HUES6 (cell line): ENCODE results near the gene PNMA1.

Experiments used
- H3K27ac ChIP-seq: 2 replicates; pipeline ENCODE4 v1.7.0; 2013; ENCODE audit warnings: low read depth, mild to moderate bottlenecking, low read length, inconsistent platforms
- H3K27me3 ChIP-seq: 2 replicates; pipeline ENCODE4 v1.6.1; 2013; ENCODE audit warnings: low read length; ENCODE audit not compliant: control insufficient read depth, insufficient read depth
- H3K36me3 ChIP-seq: 2 replicates; pipeline ENCODE4 v1.6.1; 2013; ENCODE audit warnings: low read length; ENCODE audit not compliant: control insufficient read depth, insufficient read depth
- H3K4me1 ChIP-seq: 2 replicates; pipeline ENCODE4 v1.6.1; 2013; ENCODE audit warnings: low read length; ENCODE audit not compliant: control insufficient read depth, insufficient read depth
- H3K4me3 ChIP-seq: 2 replicates; pipeline ENCODE4 v1.5.1; 2013; ENCODE audit warnings: low read depth, low read length
- H3K9ac ChIP-seq: one replicate; pipeline ENCODE4 v1.6.1; 2013; ENCODE audit warnings: mild to moderate bottlenecking, low read length
- H3K9me3 ChIP-seq: 2 replicates; pipeline ENCODE4 v1.6.1; 2013; ENCODE audit warnings: low read depth, low read length; ENCODE audit not compliant: control insufficient read depth, insufficient read depth

PNMA1 gene

GRCh38 chr14:73726025-73726961, 12.1 kb upstream of the PNMA1 start:
- Histone ChIP-seq H3K27me3 (no peaks in the 10 kb centered on the region), H3K27ac (no peak overlapping the region), H3K36me3 (peaks cover 46% of the 10 kb centered on the region), H3K4me3 (no peak overlapping the region), H3K9me3 (no peaks in the 10 kb centered on the region), H3K9ac (no peak overlapping the region), H3K4me1 (peaks cover 42% of the 10 kb centered on the region; the same call in 1 of the 2 replicates)

- Histone ChIP-seq H3K27me3 (no peaks in the 10 kb centered on the region), H3K36me3 (peaks cover 46% of the 10 kb centered on the region), H3K9ac (no peak overlapping the region), H3K4me1 (peaks cover 49% of the 10 kb centered on the region; the same call in 1 of the 2 replicates), H3K4me3 (no peak overlapping the region), H3K9me3 (no peaks in the 10 kb centered on the region), H3K27ac (no peak overlapping the region)
Observed at GRCh38 chr14:73725116-73726024, 11.2 kb upstream of the PNMA1 start.

DNA sequence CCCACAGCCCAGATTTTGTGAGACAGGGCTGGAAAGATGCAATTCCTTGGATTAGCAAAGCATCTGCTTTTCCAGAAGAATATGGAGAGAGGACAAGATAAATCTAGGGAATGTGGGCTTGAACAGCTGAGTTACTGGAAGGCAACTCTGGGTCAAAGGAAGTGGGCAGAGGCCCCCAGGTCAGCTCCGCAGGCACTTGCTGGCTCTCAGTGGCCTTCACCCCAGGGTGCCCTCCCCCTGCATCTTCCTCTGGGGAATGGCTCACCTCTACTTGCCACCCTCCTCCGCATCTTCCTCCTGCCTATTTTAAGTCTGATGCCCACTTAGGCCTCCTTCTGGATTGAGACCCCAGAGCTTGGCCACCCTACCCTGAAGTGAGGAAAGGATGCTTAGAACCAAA, 10.5 kb upstream of the PNMA1 start:
- H3K4me3 ChIP-seq: no peak overlapping the region
- H3K9ac ChIP-seq: no peak overlapping the region
- no peaks in the 10 kb centered on the region for H3K27me3 ChIP-seq
- peaks cover 53% of the 10 kb centered on the region for H3K4me1 ChIP-seq
- H3K9me3 ChIP-seq: no peaks in the 10 kb centered on the region
- H3K27ac ChIP-seq: no peak overlapping the region
- peaks cover 48% of the 10 kb centered on the region for H3K36me3 ChIP-seq

DNA sequence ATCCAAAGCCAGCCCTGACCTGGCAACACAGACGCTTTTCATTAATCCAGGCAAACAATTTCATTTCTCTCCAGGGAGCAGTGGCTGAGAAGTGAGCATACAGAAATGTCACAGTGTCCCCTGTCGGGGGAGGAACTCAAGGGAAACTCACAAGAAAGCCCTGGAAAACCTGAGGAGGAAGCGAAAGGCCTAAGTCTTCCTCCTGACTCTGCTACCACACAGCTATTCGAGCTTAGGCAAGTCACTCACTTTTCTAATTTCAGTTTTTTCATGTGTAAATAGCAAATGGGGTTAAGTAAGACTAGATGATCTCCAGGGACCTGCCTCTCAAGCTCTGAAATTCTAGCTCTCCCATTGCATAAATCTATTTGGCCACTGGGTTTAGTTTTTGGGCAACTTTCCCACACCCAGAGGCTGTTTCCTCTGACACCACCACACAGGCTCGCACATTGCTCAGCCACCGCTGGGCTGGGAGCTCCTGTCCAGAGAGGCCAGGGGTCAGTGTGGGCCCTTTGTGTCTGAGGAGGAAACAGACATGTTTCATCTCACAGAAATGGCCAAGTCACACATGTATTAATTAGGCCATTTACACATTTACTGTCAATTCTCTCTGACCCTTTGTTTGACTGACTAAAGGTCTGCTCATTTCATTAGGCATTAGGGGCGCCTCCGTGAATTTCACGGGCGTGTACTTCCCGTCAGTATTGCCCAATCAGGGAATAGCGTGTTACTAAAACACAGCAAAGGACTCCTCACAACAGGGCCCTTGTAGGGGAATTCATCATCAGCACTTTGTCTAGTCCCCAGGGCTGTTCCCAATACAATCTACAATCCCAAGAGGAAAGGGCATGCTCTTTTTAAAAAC, 9.8 kb upstream of the PNMA1 start:
- H3K9ac ChIP-seq: peak overlapping the region; percentile 6

GRCh38 chr14:73723406-73723796, 9.2 kb upstream of the PNMA1 start:
- Histone ChIP-seq H3K4me1 (peaks cover 56% of the 10 kb centered on the region), H3K9ac (no peak overlapping the region), H3K36me3 (peaks cover 46% of the 10 kb centered on the region), H3K27ac (no peak overlapping the region), H3K27me3 (no peaks in the 10 kb centered on the region), H3K9me3 (no peaks in the 10 kb centered on the region), H3K4me3 (no peak overlapping the region)

More for the DNA sequence above, 9.8 kb upstream of the PNMA1 start:
- no peak overlapping the region for H3K27ac ChIP-seq
- no peak overlapping the region for H3K4me3 ChIP-seq
- no peaks in the 10 kb centered on the region for H3K27me3 ChIP-seq
- peaks cover 46% of the 10 kb centered on the region for H3K36me3 ChIP-seq
- peaks cover 58% of the 10 kb centered on the region for H3K4me1 ChIP-seq
- H3K9me3 ChIP-seq: no peaks in the 10 kb centered on the region

GRCh38 chr14:73722581-73722980, 8.4 kb upstream of the PNMA1 start:
- Histone ChIP-seq H3K9ac (no peak overlapping the region), H3K4me1 (peaks cover 64% of the 10 kb centered on the region), H3K27ac (no peak overlapping the region), H3K27me3 (no peaks in the 10 kb centered on the region), H3K4me3 (no peak overlapping the region), H3K36me3 (peaks cover 42% of the 10 kb centered on the region), H3K9me3 (no peaks in the 10 kb centered on the region)

DNA sequence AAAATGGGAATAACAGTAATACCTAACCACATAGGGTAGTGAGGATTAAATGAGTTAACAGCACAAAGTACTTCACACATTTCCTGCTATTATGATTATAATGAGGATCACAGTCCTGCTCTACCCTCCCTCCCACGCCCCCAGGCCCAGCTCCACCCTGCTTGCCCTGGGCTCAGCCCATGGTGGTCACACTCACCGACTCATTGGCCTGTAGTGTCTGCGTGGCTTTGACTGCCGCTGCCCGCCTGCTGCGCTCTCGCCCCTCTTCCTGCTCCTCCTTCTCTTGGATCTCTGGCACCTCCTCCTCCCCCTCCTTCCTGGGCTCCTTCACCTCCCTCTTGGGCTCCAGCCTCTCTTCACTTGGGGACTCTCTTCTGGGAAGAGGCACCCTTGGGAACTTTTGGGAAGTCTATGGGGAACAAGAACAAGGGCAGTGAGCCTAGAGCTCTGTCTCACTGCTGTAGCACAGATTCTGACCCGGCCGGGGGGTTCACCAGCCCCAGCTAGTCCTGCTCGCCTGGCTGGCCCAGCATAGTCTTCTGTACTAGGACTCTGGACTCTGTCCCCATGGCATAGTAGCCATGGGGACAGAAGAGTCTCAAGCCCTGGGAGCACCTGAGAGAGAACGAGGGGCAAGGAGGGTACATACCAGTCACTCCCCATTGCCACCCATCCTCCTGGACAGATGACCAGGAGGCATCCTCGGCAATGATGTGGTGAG, 7.1 kb upstream of the PNMA1 start:
- Histone ChIP-seq H3K4me3 (no peak overlapping the region), H3K4me1 (peaks cover 64% of the 10 kb centered on the region), H3K9me3 (no peaks in the 10 kb centered on the region), H3K27me3 (no peaks in the 10 kb centered on the region), H3K36me3 (peaks cover 34% of the 10 kb centered on the region), H3K27ac (no peak overlapping the region), H3K9ac (no peak overlapping the region)

GRCh38 chr14:73720636-73721035, 6.5 kb upstream of the PNMA1 start:
- Histone ChIP-seq H3K9ac (no peak overlapping the region), H3K27ac (no peak overlapping the region), H3K4me3 (no peak overlapping the region), H3K4me1 (peaks cover 57% of the 10 kb centered on the region), H3K36me3 (peaks cover 28% of the 10 kb centered on the region), H3K9me3 (no peaks in the 10 kb centered on the region), H3K27me3 (no peaks in the 10 kb centered on the region)

GRCh38 chr14:73719791-73720190, 5.6 kb upstream of the PNMA1 start:
- no peak overlapping the region for H3K27ac ChIP-seq
- H3K9ac ChIP-seq: no peak overlapping the region
- H3K4me3 ChIP-seq: no peak overlapping the region
- peaks cover 23% of the 10 kb centered on the region for H3K36me3 ChIP-seq
- H3K27me3 ChIP-seq: no peaks in the 10 kb centered on the region
- H3K9me3 ChIP-seq: no peaks in the 10 kb centered on the region
- peaks cover 51% of the 10 kb centered on the region for H3K4me1 ChIP-seq

- Histone ChIP-seq H3K27ac (no peak overlapping the region), H3K27me3 (no peaks in the 10 kb centered on the region), H3K4me3 (peak overlapping the region; percentile 53), H3K4me1 (peaks cover 55% of the 10 kb centered on the region), H3K9ac (peak overlapping the region; percentile 21), H3K9me3 (no peaks in the 10 kb centered on the region), H3K36me3 (peaks cover 23% of the 10 kb centered on the region)
Observed at GRCh38 chr14:73719361-73719760, 5.2 kb upstream of the PNMA1 start.
